ENCODE data around the gene FRS3.

DNA sequence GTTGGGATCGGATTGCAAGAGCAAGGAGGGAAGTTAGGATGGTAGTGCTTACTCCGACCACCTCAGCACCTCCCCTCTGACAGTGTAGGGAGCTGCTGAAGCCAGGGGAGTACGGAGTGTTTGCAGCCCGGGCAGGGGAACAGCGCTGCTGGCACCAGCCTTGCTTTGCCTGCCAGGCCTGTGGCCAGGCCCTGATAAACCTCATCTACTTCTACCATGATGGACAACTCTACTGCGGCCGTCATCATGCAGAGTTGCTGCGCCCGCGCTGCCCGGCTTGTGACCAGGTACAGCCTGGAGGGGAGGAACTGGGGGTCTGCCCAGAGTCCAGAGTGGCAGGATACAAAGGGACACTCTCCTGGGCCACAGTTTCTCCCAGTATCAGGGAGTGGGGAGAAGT is 5.6 kb upstream of the FRS3 start:
- TF ChIP-seq, protein P1, sequence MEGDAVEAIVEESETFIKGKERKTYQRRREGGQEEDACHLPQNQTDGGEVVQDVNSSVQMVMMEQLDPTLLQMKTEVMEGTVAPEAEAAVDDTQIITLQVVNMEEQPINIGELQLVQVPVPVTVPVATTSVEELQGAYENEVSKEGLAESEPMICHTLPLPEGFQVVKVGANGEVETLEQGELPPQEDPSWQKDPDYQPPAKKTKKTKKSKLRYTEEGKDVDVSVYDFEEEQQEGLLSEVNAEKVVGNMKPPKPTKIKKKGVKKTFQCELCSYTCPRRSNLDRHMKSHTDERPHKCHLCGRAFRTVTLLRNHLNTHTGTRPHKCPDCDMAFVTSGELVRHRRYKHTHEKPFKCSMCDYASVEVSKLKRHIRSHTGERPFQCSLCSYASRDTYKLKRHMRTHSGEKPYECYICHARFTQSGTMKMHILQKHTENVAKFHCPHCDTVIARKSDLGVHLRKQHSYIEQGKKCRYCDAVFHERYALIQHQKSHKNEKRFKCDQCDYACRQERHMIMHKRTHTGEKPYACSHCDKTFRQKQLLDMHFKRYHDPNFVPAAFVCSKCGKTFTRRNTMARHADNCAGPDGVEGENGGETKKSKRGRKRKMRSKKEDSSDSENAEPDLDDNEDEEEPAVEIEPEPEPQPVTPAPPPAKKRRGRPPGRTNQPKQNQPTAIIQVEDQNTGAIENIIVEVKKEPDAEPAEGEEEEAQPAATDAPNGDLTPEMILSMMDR (IDR thresholded peaks at IDR 0.05) = no peak
- TF ChIP-seq POLR2A (IDR thresholded peaks at IDR 0.05) = no peak
